ENCODE results near the gene PPM1H. TPM values are rescaled to one million over a fixed set of nuclear protein-coding genes. Genes with fewer than 3 reads are reported as not detected.

The PPM1H gene
- polyA plus RNA-seq, 1 of the 3 experiments (the other 2 are of a cell fraction) = 0.13 TPM

GRCh38 chr12:62598846-62599245 is 336.1 kb downstream of the PPM1H start:
- POLR2A ChIA-PET = no interaction called here
- Histone ChIP-seq H3K9me2 (no peaks in the 10 kb centered on the region), H3K4me2 (no peak overlapping the region), H3K4me3 (ENCODE audit: low read depth in 2 of 2, low read length in 1 of 2) (no peak overlapping the region), H3K27me3 (ENCODE audit: insufficient read depth) (no peaks in the 10 kb centered on the region), H3K9me3 (no peaks in the 10 kb centered on the region), H3K9ac (no peak overlapping the region), H3K27ac (ENCODE audit: low read depth in 2 of 2, low read length in 1 of 2) (no peak overlapping the region), H4K20me1 (ENCODE audit: insufficient read depth) (no peaks in the 10 kb centered on the region), H3K36me3 (replicated peaks in 1 of 2; ENCODE audit: control insufficient read depth in 1 of 2, insufficient read depth in 2 of 2, low read length in 1 of 2) (peaks cover 0 to 2% of the 10 kb centered on the region in 2 experiments), H3F3A (replicated peaks; ENCODE audit: insufficient read depth) (peaks cover 7% of the 10 kb centered on the region), H3K4me1 (ENCODE audit: control insufficient read depth in 1 of 2, insufficient read depth in 2 of 2, low read depth in 1 of 2, low read length in 1 of 2) (no peaks in the 10 kb centered on the region; a peak in 1 of 4 replicates), H2AFZ (ENCODE audit: low read depth) (no peak overlapping the region), H3K79me2 (ENCODE audit: insufficient read depth) (peaks cover 11% of the 10 kb centered on the region)
- DNase-seq = no peak
- WGBS (ENCODE audit: low lambda C conversion rate) = 78% methylated on average over 3 of the region's 3 CpGs
- TF ChIP-seq GABPA (IDR thresholded peaks at IDR 0.05; ENCODE audit: low read depth) (no peak), EZH2phosphoT487 (IDR thresholded peaks at IDR 0.05; ENCODE audit: borderline replicate concordance, low read depth) (no peak), USF1 (IDR thresholded peaks at IDR 0.05; ENCODE audit: borderline replicate concordance, low read depth) (no peak), CHD2 (IDR thresholded peaks at IDR 0.05; ENCODE audit: low read length, partially characterized antibody) (no peak), JUND (IDR thresholded peaks at IDR 0.05) (no peak), NRF1 (IDR thresholded peaks at IDR 0.05; ENCODE audit: low read depth, low read length) (no peak), PBX3 (IDR thresholded peaks at IDR 0.05) (no peak), RAD21 (IDR thresholded peaks at IDR 0.05; ENCODE audit: low read length) (no peak), TCF12 (IDR thresholded peaks at IDR 0.05) (no peak), MEF2A (IDR thresholded peaks at IDR 0.05; ENCODE audit: borderline replicate concordance, low read depth) (no peak), MXI1 (IDR thresholded peaks at IDR 0.05; ENCODE audit: low read depth, low read length) (no peak), MAX (IDR thresholded peaks at IDR 0.05; ENCODE audit: low read depth) (no peak), TAF1 (IDR thresholded peaks at IDR 0.05; ENCODE audit: borderline replicate concordance, low read depth, low read length) (no peak), FOXJ3 (CRISPR knock-in tag; IDR thresholded peaks at IDR 0.05) (no peak), YY1 (IDR thresholded peaks at IDR 0.05; ENCODE audit: low read depth) (no peak), GATA2 (CRISPR knock-in tag; IDR thresholded peaks at IDR 0.05) (no peak)
- CTCF ChIA-PET = interaction anchor here (0.8 to 1.4 kb wide), 4 partner anchors 12 to 195 kb away, joined by 3 to 5 read pairs (median 4); no protein-coding TSS in a partner anchor

GRCh38 chr12:62597253-62597652 is 337.7 kb downstream of the PPM1H start:
- Histone ChIP-seq H3K27ac (ENCODE audit: low read depth in 2 of 2, low read length in 1 of 2) (no peak overlapping the region), H3K9me2 (no peaks in the 10 kb centered on the region), H3K9ac (no peak overlapping the region), H2AFZ (ENCODE audit: low read depth) (no peak overlapping the region), H4K20me1 (ENCODE audit: insufficient read depth) (no peaks in the 10 kb centered on the region), H3K27me3 (ENCODE audit: insufficient read depth) (no peaks in the 10 kb centered on the region), H3K36me3 (replicated peaks in 1 of 2; ENCODE audit: control insufficient read depth in 1 of 2, insufficient read depth in 2 of 2, low read length in 1 of 2) (peaks cover 11 to 16% of the 10 kb centered on the region in 2 experiments), H3F3A (replicated peaks; ENCODE audit: insufficient read depth) (peaks cover 7% of the 10 kb centered on the region), H3K79me2 (ENCODE audit: insufficient read depth) (peaks cover 3% of the 10 kb centered on the region; the same call in 1 of the 2 replicates), H3K4me2 (no peak overlapping the region), H3K4me3 (ENCODE audit: low read depth in 2 of 2, low read length in 1 of 2) (no peak overlapping the region), H3K4me1 (ENCODE audit: control insufficient read depth in 1 of 2, insufficient read depth in 2 of 2, low read depth in 1 of 2, low read length in 1 of 2) (no peaks in the 10 kb centered on the region; a peak in 1 of 4 replicates), H3K9me3 (no peaks in the 10 kb centered on the region)
- POLR2A ChIA-PET = no interaction called here
- CTCF ChIA-PET = no interaction called here
- 95% methylated on average over 3 of the region's 3 CpGs for WGBS (ENCODE audit: low lambda C conversion rate)
- no peak for DNase-seq
- no peak for TF ChIP-seq RAD21 (IDR thresholded peaks at IDR 0.05; ENCODE audit: low read length)
- no peak for TF ChIP-seq ZBTB33 (IDR thresholded peaks at IDR 0.05; ENCODE audit: borderline replicate concordance, low read depth)
- no peak for TF ChIP-seq GABPA (IDR thresholded peaks at IDR 0.05; ENCODE audit: low read depth)
- no peak for TF ChIP-seq MAX (IDR thresholded peaks at IDR 0.05; ENCODE audit: low read depth)
- TF ChIP-seq YY1 (IDR thresholded peaks at IDR 0.05; ENCODE audit: low read depth) = no peak
- TF ChIP-seq FOXM1 (IDR thresholded peaks at IDR 0.05; ENCODE audit: low read depth) = no peak
- TF ChIP-seq SMC3 (IDR thresholded peaks at IDR 0.05; ENCODE audit: low read depth, low read length) = no peak
- TF ChIP-seq NFIC (IDR thresholded peaks at IDR 0.05; ENCODE audit: borderline replicate concordance) = no peak
- no peak for TF ChIP-seq USF1 (IDR thresholded peaks at IDR 0.05; ENCODE audit: borderline replicate concordance, low read depth)
- TF ChIP-seq TEAD4 (IDR thresholded peaks at IDR 0.05; ENCODE audit: borderline replicate concordance, insufficient read depth) = no peak
- no peak for TF ChIP-seq PBX3 (IDR thresholded peaks at IDR 0.05)
- TF ChIP-seq CHD2 (IDR thresholded peaks at IDR 0.05; ENCODE audit: low read length, partially characterized antibody) = no peak
- TF ChIP-seq SIN3A (IDR thresholded peaks at IDR 0.05; ENCODE audit: borderline replicate concordance, low read depth, low read length) = no peak
